ENCODE results near the gene UMODL1.

Gene UMODL1

DNA sequence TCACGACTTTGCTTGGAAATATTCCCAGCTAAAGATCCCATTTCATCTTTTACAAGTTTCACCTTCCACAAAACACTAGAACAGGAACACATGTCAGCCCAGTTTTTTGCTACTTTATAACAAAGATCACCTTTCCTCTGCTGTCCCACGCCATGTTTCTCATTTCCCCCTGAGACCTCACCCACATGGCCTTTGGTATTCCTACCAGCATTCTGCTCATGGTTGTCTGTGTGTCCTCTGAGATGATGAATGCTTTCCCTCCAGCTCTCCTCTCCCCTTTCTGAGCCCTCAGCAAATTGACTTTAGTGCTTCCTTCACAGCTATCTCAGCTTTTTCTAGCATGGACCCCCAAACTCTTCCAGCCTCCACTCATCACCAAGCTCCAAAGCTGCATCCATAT, 115.5 kb downstream of the UMODL1 start:
- DNase-seq (ENCODE audit: low read depth in 1 of 2, low spot score in 1 of 2): no peak

DNA sequence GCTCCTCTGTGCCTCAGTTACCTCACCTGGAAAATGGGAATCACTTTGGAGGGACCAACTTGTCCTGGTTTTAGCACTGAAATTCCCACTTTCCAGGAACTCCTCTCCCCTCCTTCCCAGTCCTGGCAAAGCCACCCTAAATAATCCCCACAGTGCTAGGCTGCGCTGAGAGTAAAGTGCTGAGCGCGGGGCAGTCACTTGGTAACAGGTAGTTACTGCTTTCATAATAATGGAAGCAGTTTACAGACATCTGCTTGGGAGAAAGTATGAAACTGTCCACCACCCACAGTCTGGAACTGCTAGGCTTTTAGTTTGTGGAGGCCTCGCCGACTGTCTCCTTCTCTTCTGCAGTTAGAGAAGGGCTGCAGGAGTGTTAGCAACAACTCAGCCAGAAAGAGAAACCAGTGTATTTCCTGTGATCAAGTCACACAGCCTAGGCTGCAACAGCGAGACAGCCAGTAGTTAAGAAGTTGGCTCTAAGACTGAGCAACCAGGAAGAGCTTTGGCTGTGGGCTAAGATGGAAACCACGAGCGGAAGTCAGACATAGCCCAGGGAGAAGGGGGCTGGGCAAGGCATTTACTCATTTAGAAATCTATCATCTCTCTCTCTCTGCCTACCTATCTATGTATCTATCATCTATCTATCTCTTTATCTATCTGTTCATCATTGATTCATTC, 117.0 kb downstream of the UMODL1 start:
- peak; percentile 38 to 76 for DNase-seq (ENCODE audit: low read depth in 1 of 2, low spot score in 1 of 2)

DNA sequence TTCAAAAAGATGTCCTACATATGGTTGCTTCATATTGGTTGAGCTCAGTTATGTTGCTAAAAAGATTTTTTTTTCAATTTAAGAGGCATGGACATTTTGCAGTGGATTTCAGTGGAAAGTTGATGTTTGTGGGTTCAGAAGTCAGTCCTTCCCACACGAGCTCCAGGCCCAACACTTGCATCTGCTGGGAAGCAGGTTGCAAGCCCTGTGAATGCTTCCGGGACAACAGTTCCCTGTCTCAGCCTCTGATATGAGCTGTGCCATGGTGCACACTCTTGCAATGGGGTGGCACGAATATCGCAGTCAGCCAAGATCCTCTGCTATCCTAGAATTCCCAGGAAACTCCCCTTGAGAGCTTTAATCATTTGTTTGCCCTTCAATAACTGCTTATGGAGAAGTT, 117.5 kb downstream of the UMODL1 start:
- DNase-seq (ENCODE audit: low read depth in 1 of 2, low spot score in 1 of 2): no peak

DNA sequence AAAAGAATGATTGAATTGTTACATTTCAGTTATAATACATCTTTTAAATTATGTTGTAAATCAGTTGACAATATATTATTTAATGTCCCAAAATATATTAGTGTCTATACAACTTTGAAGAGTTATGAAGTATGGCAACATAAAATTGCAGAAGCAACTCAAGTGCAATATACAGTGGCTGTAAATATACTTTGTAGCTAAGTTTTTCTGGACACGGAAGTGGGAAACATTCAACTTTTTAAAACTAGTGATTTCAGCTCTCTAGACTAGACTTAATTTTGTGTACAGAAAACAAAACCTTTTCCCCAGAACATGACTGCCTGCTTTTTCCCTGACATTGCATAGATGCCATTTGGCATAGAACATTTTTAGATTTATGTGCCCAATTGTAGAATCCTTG, 118.3 kb downstream of the UMODL1 start:
- DNase-seq (ENCODE audit: low read depth in 1 of 2, low spot score in 1 of 2): no peak

DNA sequence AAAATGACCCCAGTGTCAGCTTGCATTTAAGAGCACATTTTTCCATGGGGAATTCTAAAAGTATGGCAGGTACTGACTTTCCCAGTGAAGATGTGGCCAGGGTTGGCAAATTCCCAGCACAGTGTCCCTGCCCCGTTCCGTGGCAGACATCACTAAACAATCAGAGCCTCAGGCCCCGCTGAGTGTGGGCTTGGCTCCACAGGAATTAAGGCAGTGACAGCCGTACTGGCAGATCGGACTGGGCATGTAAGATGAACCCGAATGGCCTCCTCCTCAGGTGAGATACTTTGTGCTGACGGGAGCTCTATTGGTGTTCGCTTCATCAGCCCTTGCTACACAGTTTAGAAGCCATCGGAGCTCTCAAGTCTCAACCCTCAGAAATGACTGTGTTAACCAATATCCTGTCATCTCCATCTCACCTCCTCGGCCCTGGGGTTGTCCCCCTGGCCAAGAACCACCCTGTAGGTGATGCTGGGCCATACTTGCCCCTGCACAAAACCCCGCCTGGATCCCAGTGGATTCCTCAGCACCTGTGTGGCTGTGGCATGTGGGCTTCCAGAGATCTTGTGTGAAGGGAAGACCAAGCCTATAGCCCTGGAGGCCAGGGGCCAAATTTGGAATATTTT, 118.9 kb downstream of the UMODL1 start:
- no peak for DNase-seq (ENCODE audit: low read depth in 1 of 2, low spot score in 1 of 2)

DNA sequence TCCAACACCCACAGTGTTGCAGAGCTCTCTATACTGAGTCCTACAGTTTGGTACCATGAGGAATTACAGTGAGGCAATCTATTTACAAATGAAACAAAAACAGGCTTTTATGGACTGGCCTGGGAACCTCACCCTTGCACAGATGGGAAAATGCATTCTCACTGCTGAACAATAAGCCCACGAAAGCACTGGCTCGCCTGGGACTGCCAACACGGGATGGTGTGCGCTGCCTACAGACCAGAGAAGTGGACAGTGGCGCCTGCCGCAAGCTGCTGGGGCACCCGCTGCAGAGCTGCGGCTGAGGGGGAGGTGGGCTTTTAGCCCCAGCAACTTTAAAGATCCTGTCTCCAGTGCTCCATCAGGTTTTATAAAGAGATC, 119.4 kb downstream of the UMODL1 start:
- DNase-seq (ENCODE audit: low read depth in 1 of 2, low spot score in 1 of 2): no peak

DNA sequence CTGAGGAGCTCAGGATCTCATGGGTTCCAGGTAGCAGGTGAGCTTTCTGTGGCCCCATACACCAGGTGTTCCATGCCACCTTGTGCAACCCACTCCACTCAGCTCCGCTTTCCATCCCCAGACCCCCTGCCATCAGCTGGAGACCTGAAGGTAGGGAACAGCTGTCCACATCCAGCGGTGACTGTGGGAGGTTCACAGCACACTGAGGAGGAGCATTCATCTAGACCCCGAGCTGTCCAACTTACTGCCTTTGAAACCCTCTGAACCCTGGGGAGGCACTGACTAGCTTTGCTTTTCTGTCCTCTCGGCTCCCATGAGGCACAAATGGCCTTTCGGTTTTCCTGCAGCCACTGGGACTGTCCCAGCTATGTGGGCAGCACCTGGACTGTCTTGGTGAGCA, 119.9 kb downstream of the UMODL1 start:
- no peak for DNase-seq (ENCODE audit: low read depth in 1 of 2, low spot score in 1 of 2)

DNA sequence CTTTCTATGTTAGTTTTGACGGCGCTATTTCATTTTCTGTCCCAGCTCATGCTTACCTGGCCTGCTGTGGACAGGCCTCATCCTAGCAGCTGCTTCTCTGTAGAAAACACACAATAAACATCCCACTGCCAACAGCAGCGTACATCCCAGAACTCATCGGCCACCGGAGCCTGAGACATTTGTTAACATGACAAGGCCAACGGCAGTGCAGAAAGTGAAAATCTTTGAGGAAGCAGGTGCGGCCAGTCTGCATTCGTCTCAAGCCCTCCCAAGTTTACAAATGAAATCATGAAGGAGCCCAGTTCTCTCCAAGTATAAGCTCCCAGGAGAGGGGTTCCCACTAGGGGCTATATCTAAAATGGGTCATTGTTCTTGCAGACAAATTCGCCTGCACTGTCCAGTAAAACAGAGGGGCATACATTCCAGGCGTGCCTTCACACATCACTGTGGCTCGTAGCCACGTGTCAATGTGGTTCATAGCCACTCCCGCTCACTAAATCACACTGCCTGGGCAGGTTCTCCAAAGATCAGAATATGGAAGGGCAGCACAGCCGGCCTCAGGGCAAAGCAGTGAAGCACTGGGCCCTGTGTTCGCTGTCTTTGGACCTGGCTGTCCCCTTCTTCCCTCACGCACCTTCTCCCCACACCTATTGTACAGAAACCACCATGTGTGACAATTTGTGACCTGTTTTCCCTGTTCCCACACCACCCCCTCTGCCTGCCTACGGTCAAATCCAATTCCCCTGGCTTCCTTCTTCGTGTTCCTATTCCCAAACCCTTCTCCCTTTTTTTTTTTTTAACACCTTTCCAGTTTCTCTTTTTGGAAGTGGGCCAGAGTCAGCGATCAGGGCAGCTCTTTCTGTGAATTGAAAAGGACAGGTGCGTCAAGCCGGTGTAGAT, 120.8 kb downstream of the UMODL1 start:
- DNase-seq (ENCODE audit: low read depth in 1 of 2, low spot score in 1 of 2): no peak
